Upper lobe of right lung (tissue), 1 donor: ENCODE data around the gene LIN28B. TPM values are rescaled to one million over a fixed set of nuclear protein-coding genes. Genes with fewer than 3 reads are reported as not detected.

Experiments used
- ATAC-seq: fragments of 200-7000 bp; cut with Tn5 transposase; one replicate; pipeline ENCODE4 v1.9.1; 2020; ENCODE audit warnings: mild to moderate bottlenecking, moderate library complexity
- DNase-seq: peaks from one replicate; pipeline ENCODE4 v3.0.0-alpha.2; 2020
- H3K27ac ChIP-seq: fragments of 200-600 bp; one replicate; pipeline ENCODE4 v1.8.0; 2022
- H3K27me3 ChIP-seq: fragments of 200-600 bp; one replicate; pipeline ENCODE4 v1.8.0; 2022; ENCODE audit warnings: mild to moderate bottlenecking
- H3K36me3 ChIP-seq: fragments of 200-600 bp; one replicate; pipeline ENCODE4 v1.8.0; 2022
- H3K4me1 ChIP-seq: fragments of 200-600 bp; one replicate; pipeline ENCODE4 v1.8.0; 2022
- H3K4me3 ChIP-seq: fragments of 200-600 bp; one replicate; pipeline ENCODE4 v1.8.0; 2022; ENCODE audit warnings: mild to moderate bottlenecking
- H3K9me3 ChIP-seq: fragments of 200-600 bp; one replicate; pipeline ENCODE4 v1.8.0; 2022
- intact Hi-C: fragments of 100-400 bp; cut with DNase I; formaldehyde crosslinking; loops from one replicate; pipeline ENCODE4 v1.11.0; 2022
- total RNA-seq: library from RNA; stranded (reverse); fragmentation: NEBNext Ultra II Directional; extraction: Animal tissue kit (Norgen Biotek cat#: 25700); gene quantifications from one replicate; pipeline ENCODE4 v1.2.1, GENCODE V29; 2021
- TF ChIP-seq, protein P1 (sequence below): fragments of 200-600 bp; IDR thresholded peaks from one replicate; pipeline ENCODE4 v1.8.0; 2022; ENCODE audit warnings: antibody characterized with exemption
- donor health status: DM: no; HTN: yes; CAD: no; lungs with severe emphysema.

Gene LIN28B
- total RNA-seq, 1 donor from 2014 or later = not detected

DNA sequence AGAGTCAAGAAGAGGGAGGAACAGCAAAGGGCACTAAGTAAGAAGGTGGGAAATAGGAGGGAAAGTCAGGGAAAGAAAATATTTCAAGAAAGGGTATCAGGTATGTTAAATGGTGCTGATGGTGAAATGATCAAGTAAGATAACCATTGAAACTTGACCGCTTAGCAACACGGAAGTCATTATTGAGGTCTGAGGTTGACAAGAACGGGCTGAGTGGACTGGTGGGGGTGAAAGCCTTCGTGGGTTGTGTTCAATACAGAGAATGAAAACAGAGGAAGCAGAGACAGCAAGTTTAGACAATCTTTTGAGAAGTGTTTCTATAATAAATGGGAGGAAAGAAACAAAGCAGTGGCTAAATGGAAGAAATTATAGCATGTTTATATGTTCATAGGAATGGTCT lies 72.0 kb downstream of the LIN28B start:
- TF ChIP-seq, protein P1, sequence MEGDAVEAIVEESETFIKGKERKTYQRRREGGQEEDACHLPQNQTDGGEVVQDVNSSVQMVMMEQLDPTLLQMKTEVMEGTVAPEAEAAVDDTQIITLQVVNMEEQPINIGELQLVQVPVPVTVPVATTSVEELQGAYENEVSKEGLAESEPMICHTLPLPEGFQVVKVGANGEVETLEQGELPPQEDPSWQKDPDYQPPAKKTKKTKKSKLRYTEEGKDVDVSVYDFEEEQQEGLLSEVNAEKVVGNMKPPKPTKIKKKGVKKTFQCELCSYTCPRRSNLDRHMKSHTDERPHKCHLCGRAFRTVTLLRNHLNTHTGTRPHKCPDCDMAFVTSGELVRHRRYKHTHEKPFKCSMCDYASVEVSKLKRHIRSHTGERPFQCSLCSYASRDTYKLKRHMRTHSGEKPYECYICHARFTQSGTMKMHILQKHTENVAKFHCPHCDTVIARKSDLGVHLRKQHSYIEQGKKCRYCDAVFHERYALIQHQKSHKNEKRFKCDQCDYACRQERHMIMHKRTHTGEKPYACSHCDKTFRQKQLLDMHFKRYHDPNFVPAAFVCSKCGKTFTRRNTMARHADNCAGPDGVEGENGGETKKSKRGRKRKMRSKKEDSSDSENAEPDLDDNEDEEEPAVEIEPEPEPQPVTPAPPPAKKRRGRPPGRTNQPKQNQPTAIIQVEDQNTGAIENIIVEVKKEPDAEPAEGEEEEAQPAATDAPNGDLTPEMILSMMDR = no peak
- no peak for ATAC-seq

DNA sequence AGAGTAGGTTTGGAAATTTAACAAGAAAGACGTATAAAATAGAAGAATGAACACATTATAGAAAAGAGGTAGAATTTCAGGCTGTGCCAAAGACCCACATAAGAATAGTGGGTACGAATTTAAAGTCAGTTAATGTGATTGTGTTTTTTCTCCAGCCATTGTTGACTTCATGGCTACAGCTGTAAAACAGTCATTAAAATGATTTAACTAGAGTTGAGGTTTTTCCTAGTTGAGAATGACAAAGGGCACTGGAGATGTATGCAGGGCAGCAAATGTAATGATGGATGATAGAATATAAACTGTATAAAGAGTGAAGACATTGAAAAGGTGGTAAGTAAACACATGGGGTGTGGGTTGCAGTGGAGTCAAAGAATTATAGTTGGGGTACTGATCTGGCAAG lies 72.7 kb downstream of the LIN28B start:
- H3K27ac ChIP-seq = no peak overlapping the region
- H3K27me3 ChIP-seq = no peaks in the 10 kb centered on the region
- no peak for DNase-seq
- no peaks in the 10 kb centered on the region for H3K36me3 ChIP-seq
- no peak for ATAC-seq
- H3K4me1 ChIP-seq = no peaks in the 10 kb centered on the region
- TF ChIP-seq, protein P1 = no peak
- intact Hi-C loops = no loop called here
- H3K9me3 ChIP-seq = no peaks in the 10 kb centered on the region
- no peak overlapping the region for H3K4me3 ChIP-seq

More for the DNA sequence above, 72.0 kb downstream of the LIN28B start:
- H3K36me3 ChIP-seq = no peaks in the 10 kb centered on the region
- no peak overlapping the region for H3K27ac ChIP-seq
- intact Hi-C loops = no loop called here
- no peak for DNase-seq
- H3K4me1 ChIP-seq = no peaks in the 10 kb centered on the region
- no peaks in the 10 kb centered on the region for H3K9me3 ChIP-seq
- no peak overlapping the region for H3K4me3 ChIP-seq
- no peaks in the 10 kb centered on the region for H3K27me3 ChIP-seq

DNA sequence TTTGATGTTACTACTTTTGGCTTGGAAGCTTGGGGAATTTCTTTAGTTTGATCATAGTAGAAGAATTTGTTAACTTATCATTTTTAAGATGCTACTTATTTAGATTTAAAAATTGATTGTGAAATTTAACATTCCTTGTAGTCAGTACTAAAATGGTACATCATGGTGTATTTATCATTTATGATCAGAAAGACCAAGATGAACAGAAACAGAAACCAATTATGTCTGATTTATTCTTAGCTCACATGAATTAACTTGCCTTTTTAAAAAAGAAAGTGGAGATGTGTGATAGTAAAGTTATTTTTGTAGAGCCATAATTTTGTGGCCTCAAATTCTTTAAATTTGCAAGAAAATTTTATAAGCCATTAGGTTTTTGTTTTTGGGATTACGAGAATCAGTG lies 77.6 kb downstream of the LIN28B start:
- Histone ChIP-seq H3K36me3 (no peaks in the 10 kb centered on the region), H3K9me3 (no peaks in the 10 kb centered on the region), H3K4me3 (no peak overlapping the region), H3K27me3 (no peaks in the 10 kb centered on the region), H3K27ac (no peak overlapping the region), H3K4me1 (no peaks in the 10 kb centered on the region)
- TF ChIP-seq, protein P1 = no peak
- intact Hi-C loops = no loop called here
- ATAC-seq (no peak), DNase-seq (no peak)

DNA sequence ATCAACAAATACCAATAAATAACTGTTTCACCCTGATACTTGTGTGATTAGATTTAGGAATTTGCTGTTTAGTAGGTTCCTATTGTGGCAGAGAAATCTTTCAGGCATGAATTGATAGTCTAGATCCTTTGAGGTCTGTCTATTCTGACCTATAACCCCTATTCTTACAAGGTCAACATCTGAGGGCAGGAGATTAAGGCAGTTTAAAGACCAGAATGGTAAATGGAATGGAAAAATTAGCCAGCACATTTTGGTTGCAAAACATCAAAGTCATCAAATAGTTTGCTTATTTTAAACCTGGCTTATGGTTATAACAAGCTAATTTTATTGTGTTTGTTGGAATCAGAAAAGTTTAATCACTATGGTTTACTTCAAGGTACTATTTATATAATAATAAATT lies 78.4 kb downstream of the LIN28B start:
- TF ChIP-seq, protein P1 = no peak
- H3K27ac ChIP-seq = no peak overlapping the region
- H3K9me3 ChIP-seq = no peaks in the 10 kb centered on the region
- no peaks in the 10 kb centered on the region for H3K4me1 ChIP-seq
- ATAC-seq (no peak), DNase-seq (no peak)
- no peaks in the 10 kb centered on the region for H3K27me3 ChIP-seq
- intact Hi-C loops = no loop called here
- no peaks in the 10 kb centered on the region for H3K36me3 ChIP-seq
- H3K4me3 ChIP-seq = no peak overlapping the region

DNA sequence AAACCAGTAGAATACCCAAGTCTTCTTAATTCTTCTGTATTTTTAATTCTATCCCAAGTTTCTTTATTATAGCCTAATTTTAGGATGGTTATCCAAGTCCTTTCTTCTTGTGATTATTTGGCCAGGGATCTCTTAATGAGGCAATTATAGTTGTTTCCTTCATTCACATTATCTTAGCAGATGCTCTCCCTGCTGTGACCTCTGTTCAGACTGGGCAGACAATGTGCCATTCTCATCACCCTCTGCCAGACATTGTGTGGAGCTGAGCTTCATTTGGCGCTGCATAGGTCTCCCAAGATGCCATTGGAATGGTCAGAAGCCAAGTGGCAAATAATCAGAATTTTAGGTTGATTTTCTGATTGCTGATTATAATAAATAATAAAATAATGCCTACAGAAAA lies 79.4 kb downstream of the LIN28B start:
- Histone ChIP-seq H3K4me1 (no peaks in the 10 kb centered on the region), H3K36me3 (no peaks in the 10 kb centered on the region), H3K27ac (no peak overlapping the region), H3K4me3 (no peak overlapping the region), H3K9me3 (no peaks in the 10 kb centered on the region), H3K27me3 (no peaks in the 10 kb centered on the region)
- TF ChIP-seq, protein P1 = no peak
- DNase-seq (no peak), ATAC-seq (no peak)
- intact Hi-C loops = no loop called here

DNA sequence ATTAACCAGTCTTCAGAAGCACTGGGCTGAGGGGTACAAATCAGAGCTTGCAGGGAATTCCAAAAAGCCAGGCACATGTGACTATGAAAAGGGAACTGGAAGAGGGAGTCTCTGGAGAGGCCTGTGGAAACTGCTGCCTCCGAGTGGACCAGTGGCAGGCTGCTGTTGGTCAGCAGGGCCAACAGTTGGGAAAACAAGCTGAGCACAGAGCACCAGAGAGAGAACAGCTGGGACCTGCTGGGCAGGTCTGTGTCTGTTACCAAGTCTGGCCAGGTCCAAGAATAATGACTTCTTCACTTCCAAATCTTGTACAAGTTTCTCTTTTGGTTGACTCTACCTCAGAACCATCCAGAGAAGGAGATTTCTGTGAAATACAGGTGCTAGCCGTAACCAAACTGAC lies 81.4 kb downstream of the LIN28B start:
- no peak for DNase-seq
- peak; percentile 20 for ATAC-seq
- no peak overlapping the region for H3K4me3 ChIP-seq
- no peaks in the 10 kb centered on the region for H3K9me3 ChIP-seq
- no peaks in the 10 kb centered on the region for H3K36me3 ChIP-seq
- intact Hi-C loops = no loop called here
- H3K4me1 ChIP-seq = no peaks in the 10 kb centered on the region
- TF ChIP-seq, protein P1 = no peak
- H3K27me3 ChIP-seq = no peaks in the 10 kb centered on the region
- no peak overlapping the region for H3K27ac ChIP-seq
